ENCODE results near the gene RFLNA. TPM values are rescaled to one million over a fixed set of nuclear protein-coding genes. Genes with fewer than 3 reads are reported as not detected.

RFLNA gene
- total and polyA plus RNA-seq, 2 donors (not counting 1 experiment from before 2014, with no cell fraction given): not detected

DNA sequence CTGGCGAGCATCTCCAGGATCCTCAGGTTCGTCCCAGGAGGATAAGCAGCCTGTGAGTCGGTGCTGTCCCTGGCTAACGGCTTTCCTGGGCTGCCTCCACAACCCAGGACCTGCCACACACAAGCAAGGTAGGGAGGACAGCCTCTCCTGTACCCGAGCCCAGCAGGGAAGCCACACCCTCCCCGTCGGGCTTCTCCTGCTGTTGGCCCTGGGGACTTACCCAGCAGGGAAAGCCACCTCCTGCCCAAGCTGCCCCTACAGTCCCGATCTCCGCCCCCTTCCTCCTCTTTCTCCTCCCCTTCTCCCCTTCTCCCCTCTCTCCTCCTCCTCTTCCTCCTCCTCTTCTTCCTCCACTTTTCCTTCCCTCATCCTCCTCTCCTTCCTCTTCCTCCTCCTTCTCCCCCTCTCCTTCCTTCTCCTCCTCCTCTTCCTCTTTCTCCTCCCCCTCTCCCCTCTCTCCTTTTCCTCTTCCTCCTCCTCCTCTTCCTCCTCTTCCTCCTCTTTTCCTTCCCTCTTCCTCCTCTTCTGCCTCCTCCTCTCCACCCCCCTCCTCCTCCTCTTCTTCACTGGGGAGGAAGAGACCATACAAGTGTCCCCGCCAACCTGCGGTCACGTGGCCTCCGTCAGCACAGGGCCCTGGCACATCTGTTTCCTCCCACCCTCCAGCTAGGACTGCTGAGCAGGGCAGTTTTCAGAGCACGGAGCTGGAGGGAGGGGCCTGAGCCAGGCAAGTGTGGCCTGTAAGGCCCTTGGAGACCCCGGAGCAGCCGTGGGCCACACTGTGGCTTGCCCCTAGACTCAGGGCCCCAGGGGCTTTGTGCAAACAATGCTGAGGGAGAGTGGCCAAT lies 17.3 kb upstream of the RFLNA start:
- ATAC-seq (ENCODE audit: low read depth) (no peak), DNase-seq (no peak)
- Mint-ChIP-seq H3K27me3 (peaks cover 38% of the 10 kb centered on the region), H3K27ac (no peak overlapping the region), H3K9me3 (ENCODE audit: insufficient read depth) (no peaks in the 10 kb centered on the region), H3K4me1 (no peaks in the 10 kb centered on the region), H3K4me3 (no peak overlapping the region)
- Histone ChIP-seq H3K4me2 (replicated peaks; ENCODE audit: low read depth, low read length, poor library complexity, severe bottlenecking) (no peak overlapping the region), H3K36me3 (replicated peaks in 1 of 2; ENCODE audit: control extremely low read depth in 1 of 2, control insufficient read depth in 1 of 2, extremely low read depth in 1 of 2, insufficient read depth in 2 of 2, low read length in 1 of 2) (no peaks in the 10 kb centered on the region), H4K20me1 (ENCODE audit: control insufficient read depth, insufficient read depth, low read length, poor library complexity, severe bottlenecking) (no peaks in the 10 kb centered on the region), H3K79me2 (ENCODE audit: control insufficient read depth, insufficient read depth, low read length) (no peaks in the 10 kb centered on the region), H3K27ac (ENCODE audit: low read length in 2 of 2) (no peak overlapping the region), H2AFZ (ENCODE audit: insufficient read depth, low read depth, low read length, poor library complexity, severe bottlenecking) (no peak overlapping the region), H3K9ac (ENCODE audit: low read length) (no peak overlapping the region), H3K9me3 (ENCODE audit: control extremely low read depth in 1 of 3, control insufficient read depth in 2 of 3, insufficient read depth in 1 of 3, low read length in 2 of 3) (peaks cover 0 to 3% (median 2%) of the 10 kb centered on the region in 3 donors), H3K27me3 (replicated peaks in 1 of 4; ENCODE audit: control extremely low read depth in 1 of 4, control insufficient read depth in 3 of 4, insufficient read depth in 4 of 4, low read length in 3 of 4) (peaks cover 0 to 10% (median 0%) of the 10 kb centered on the region in 4 experiments), H3K4me1 (ENCODE audit: control insufficient read depth in 2 of 2, insufficient read depth in 2 of 2, low read length in 2 of 2) (no peaks in the 10 kb centered on the region), H3K4me3 (ENCODE audit: control extremely low read depth in 1 of 5, extremely low read depth in 1 of 5, insufficient read depth in 1 of 5, low read depth in 2 of 5, low read length in 4 of 5) (no peak overlapping the region)
- ChIA-PET POLR2A (no interaction called here), CTCF (interaction anchor here (0.7 kb wide), 1 partner anchor 542 kb away, joined by 6 read pairs; no protein-coding TSS in a partner anchor)
- WGBS (ENCODE audit: insufficient coverage): 28% methylated on average over 13 of the region's 16 CpGs
- TF ChIP-seq, protein P1, sequence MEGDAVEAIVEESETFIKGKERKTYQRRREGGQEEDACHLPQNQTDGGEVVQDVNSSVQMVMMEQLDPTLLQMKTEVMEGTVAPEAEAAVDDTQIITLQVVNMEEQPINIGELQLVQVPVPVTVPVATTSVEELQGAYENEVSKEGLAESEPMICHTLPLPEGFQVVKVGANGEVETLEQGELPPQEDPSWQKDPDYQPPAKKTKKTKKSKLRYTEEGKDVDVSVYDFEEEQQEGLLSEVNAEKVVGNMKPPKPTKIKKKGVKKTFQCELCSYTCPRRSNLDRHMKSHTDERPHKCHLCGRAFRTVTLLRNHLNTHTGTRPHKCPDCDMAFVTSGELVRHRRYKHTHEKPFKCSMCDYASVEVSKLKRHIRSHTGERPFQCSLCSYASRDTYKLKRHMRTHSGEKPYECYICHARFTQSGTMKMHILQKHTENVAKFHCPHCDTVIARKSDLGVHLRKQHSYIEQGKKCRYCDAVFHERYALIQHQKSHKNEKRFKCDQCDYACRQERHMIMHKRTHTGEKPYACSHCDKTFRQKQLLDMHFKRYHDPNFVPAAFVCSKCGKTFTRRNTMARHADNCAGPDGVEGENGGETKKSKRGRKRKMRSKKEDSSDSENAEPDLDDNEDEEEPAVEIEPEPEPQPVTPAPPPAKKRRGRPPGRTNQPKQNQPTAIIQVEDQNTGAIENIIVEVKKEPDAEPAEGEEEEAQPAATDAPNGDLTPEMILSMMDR (IDR thresholded peaks at IDR 0.05): no peak
- TF ChIP-seq EZH2 (IDR thresholded peaks at IDR 0.05; ENCODE audit: borderline replicate concordance, insufficient read depth, low read depth, low read length, poor library complexity, severe bottlenecking): no peak
- intact Hi-C loops (cut with micrococcal nuclease): no loop called here
